GM18909 (cell line): ENCODE results near the gene RAPGEF2.
A peak's percentile ranks its signal among the peaks of the same experiment; 100 is the strongest.
"Not testable (repeated sequence)": the region's sequence is repeated elsewhere in the genome, so short reads cannot be mapped to it uniquely, and the experiment has no call there.

Source experiments
- ATAC-seq: cut with Tn5 transposase; IDR thresholded peaks from one replicate; pipeline ENCODE4 v1.9.1; 2021; ENCODE audit warnings: mild to moderate bottlenecking; ENCODE audit not compliant: unreplicated experiment, poor library complexity

The RAPGEF2 gene

GRCh38 chr4:159222043-159222552 lies 119.2 kb downstream of the RAPGEF2 start:
- ATAC-seq: no peak

DNA sequence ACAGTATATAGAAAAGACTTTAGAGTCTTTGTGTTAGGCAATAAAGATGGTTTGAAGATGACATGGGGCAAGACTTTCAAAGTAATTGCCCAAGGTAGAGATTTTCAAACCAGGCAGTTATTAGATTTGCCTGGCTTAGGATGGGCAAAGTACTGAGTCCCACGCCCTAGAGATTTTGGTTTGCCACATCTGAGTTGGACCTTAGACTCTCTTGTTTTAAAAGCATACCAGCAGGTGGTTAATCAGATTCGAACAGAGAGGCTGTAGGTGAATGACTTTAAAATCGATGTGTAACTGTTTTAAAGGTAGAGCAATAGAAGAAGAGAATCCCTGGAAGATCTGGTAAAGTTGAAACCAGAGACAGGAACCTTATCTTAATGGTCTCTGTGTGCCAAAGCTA lies 121.5 kb downstream of the RAPGEF2 start:
- no peak for ATAC-seq

DNA sequence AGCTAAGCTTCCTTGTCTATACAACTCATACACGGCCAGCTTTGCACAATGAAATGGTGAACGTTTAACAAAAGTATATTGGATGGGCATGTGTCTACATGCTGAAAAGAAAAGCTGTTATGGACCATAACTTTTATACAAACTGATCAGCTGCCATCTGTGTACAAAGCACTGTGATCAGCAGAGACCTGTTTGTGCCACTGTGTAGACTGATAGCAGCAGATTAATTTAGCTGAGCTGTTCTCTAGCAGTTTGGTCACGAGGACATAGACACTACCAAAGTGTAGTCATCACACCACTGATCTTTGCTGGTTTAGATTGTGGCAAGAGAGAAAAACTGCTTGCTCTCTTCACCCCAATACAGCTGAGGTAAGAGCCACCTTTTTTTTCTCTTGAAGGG lies 124.5 kb downstream of the RAPGEF2 start:
- no peak for ATAC-seq

DNA sequence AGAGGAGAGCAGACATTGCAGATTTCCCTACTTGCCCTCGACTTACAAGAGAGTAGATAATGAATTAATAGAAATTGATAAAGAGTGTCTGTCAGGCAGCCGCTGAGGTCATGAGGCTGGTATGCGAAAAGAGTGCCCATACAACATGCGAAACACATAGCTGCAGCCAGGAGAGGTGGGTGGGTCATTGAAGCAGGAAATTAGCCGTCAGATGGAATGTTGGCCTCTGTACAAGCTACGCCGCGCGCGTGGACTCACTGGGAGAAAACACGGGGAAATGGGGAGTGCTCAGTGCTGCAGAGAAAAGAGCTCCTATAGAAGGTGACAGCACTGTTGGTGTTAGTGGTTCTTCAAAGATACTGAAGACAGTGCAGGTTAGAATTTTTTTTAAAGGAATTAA lies 125.1 kb downstream of the RAPGEF2 start:
- no peak for ATAC-seq

DNA sequence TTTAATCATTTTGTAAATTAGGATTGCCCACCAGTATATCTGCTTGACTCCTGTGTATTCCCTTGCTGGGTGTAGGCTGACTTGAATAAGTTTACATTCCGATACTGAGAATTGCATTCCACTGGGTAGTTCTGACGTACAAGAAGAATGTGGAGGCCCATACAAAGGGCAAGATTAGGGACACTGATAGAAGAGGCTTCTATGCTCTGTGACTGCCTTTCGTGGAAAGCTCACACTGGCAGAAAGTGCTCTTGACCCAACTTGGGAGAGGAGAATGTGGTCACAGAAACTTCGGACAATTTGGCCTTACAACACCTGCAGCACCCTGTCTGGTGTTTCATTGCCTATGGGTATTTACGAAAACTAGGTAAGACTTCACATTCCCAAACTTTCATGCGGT lies 126.3 kb downstream of the RAPGEF2 start:
- no peak for ATAC-seq

DNA sequence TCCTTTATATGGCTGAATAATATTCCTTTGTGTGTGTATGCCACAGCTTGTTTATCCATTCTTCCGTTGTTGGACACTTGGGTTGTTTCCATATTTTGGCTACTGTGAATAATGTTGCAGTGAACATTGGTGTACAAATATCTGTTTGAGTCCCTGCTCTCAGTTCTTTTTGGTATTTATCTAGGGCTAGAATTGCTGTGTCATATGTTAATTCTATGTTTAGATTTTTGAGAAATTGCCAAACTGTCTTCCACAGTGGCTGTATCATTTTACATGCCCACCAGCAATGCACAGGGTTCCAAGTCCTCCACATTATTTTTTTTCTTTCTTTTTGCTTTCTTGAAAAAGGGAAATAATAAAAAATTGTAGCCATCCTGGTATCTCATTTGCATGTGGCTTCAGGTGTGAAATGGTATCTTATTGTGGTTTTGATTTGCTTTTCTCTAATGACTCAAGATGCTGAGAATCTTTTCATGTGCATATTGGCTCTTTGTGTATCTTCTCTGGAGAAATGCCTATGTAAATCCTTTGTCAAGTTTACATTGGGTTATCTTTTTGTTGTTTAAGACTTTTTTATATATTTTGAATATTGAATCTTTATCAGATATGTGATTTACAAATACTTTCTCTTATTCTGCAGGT lies 129.7 kb downstream of the RAPGEF2 start:
- no peak for ATAC-seq

DNA sequence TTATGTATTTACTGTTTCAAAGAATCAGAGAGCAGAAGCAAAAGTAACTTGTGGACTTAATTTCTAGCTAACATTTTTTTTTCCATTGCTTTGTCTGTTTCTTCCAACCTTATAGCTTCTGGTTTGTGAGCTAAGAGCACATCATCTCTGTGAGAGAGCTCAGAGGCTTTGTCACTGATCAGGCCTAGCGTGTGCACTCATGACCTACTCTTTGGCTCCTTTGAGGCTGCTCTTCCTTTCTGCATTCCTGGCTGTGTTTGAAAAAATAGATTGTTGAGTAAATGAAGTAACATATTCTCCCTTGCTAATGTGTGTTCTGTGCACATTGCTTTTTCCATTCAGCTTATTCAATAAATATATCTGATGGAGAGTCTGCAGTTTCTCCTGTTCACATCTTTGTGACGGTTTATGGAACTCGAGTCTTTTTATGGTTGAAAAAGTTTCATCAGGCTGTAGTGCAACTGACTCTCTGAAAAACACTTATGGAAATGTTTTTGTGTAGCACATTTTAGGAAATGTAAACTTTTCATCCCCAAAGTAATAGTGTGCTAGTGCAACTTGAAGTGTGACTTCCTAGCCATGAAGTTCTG lies 133.0 kb downstream of the RAPGEF2 start:
- ATAC-seq: no peak

GRCh38 chr4:159237975-159238374 lies 135.1 kb downstream of the RAPGEF2 start:
- ATAC-seq: peak; percentile 41

- ATAC-seq: no peak
Measured at GRCh38 chr4:159238631-159239030, 135.8 kb downstream of the RAPGEF2 start.

- ATAC-seq: no peak
Measured at GRCh38 chr4:159239629-159240028, 136.8 kb downstream of the RAPGEF2 start.

DNA sequence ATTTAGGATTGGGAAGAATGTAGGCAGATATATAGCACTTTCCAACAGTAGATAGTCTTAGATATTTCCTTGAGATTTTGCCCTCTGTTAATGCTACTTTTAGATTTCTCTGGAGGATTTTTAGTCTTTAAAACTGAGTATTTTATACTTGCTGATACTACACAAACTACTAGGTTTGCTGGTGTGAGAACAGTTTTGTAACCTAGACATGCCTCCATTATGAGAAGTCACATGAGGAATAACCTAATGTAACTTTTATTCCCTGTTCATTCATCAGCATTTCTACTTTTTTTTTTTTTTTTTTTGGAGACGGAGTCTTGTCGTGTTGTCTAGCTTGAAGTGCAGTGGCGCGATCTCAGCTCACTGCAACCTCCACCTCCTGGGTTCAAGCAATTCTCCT lies 137.2 kb downstream of the RAPGEF2 start:
- no peak for ATAC-seq

GRCh38 chr4:159240687-159241086 lies 137.8 kb downstream of the RAPGEF2 start:
- no peak for ATAC-seq

DNA sequence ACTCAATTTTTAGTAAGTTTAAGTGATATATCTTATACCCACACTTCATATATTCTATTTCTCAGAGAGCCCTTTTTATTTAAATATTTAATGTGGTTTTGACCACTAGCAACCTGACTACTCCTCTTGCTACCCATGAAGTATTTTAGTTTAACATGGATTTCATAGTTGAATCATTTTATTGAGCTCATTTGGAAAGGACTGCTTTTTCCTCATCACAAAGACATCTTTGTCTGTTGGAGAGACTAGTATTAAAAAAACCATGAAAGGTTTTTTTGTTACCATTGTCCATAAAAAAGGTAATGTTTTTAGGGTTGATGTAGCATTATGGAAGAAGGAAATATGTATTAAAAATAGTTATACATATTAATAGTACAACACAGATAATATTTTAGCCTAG lies 139.5 kb downstream of the RAPGEF2 start:
- ATAC-seq: no peak

DNA sequence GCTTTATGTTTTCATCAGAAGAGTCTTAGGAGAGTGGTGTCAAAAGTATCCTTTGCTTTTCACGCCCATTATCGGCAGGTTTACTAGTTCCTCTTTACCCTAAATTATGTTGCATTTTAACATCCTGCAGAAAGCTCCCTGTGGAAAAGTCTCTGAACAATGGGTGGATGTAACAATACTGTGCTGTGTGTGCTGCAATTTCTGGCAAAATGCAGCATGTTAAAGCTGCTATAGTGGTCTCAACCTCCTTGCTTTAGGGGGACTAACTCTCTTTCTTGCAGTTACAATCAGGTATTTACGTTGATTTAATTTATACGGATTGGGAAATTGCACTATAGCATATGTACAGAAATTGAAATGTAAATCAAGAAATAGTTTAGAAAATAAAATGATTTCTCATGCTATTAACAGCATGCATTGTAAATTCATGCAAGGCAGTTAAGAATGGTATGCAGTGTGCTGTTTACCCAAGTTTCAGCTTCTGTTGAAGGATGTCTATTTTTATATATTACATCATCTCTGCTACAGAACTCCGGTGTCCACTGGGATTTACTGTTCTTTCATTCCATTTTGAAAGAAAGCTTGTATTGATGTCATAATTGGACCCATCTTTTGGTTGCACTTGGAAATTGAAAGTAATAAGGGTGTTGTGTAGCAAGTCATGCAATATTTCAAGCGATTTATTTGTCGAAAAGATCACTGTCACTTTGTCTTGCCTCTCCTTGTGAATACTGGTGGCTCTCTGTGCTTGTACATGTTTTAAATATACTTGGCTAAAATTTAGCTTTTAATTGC lies 145.7 kb downstream of the RAPGEF2 start:
- ATAC-seq: no peak

DNA sequence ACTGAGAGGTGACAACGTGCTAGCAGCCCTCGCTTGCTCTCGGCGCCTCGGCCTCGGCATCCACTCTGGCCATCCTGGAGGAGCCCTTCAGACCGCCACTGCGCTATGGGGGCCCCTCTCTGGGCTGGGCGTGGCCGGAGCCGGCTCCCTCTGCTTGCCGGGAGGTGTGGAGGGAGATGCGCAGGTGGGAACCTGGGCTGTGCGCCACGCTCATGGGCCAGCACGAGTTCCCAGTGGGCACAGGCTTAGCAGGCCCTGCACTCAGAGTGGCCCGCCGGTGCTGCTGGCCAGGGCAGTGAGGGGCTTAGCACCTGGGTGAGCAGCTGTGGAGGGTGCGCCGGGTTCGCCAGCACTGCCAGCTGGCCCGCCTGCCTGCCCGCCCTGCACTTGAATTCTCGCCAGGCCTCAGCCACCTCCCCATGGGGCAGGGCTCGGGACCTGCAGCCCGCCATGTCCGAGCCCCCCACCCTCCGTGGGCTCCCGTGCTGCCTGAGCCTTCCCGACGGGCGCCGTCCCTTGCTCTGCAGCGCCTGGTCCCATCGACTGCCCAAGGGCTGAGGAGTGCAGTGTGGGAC lies 148.0 kb downstream of the RAPGEF2 start:
- ATAC-seq: no peak

- not testable (repeated sequence) for ATAC-seq
Measured at GRCh38 chr4:159251580-159251979, 148.7 kb downstream of the RAPGEF2 start.

DNA sequence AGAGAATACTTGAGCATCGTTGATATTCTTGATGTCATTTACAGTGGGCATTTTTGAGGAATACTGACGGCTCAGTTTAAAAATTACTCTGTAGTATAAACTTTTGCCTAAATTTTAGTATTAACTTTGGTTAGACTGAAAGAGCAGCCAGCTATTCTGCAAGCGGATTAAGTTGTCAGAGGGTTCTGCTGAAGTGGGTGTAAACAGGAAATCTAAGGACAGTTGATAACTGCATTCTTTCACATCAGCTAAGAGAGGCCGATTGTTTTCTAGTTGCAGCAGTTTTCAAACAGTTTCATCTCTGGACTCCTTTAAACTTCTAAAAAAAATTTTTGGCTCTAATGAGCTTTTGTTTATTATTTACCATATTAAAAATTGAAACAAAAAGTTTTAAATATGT lies 149.6 kb downstream of the RAPGEF2 start:
- ATAC-seq: no peak

GRCh38 chr4:159256037-159256436 lies 153.2 kb downstream of the RAPGEF2 start:
- ATAC-seq: no peak

GRCh38 chr4:159258889-159259560 lies 156.1 kb downstream of the RAPGEF2 start:
- no peak for ATAC-seq

- ATAC-seq: no peak
Measured at GRCh38 chr4:159264057-159264456, 161.2 kb downstream of the RAPGEF2 start.
